NT2/D1 (cell line): Measurements from ENCODE around the gene RUNX1.

Source experiments
- SUZ12 ChIP-seq: IDR thresholded peaks from 2 replicates; pipeline ENCODE4 v1.6.1; 2011; ENCODE audit not compliant: insufficient read length, insufficient read depth; ENCODE audit errors: extremely low read depth
- YY1 ChIP-seq: IDR thresholded peaks from 2 replicates; pipeline ENCODE4 v1.6.1; 2011; ENCODE audit not compliant: insufficient read length, insufficient read depth

DNA sequence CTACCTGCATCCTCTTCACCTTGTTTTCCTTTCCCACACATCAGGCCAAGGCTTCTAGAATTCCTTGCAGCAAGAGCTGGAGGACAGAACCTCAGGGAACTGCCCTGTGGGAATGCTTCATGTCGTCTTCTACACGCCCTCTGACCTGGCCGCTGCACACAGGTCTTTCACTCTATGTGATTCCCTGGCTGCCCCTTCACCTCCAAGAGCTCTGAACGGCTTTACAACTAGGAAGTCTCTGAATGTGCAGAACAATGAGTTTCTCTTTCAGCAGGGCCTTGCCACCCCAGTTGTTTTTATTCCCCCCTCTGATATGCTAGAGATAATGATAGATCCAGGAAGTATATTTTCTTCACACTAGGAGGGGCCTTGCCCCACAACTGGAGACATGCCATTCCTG lies 237.7 kb downstream of the RUNX1 start:
- TF ChIP-seq SUZ12 (no peak), YY1 (no peak)
